GM10266 (cell line): ENCODE results near the gene WNT4.
A peak's percentile ranks its signal among the peaks of the same experiment; 100 is the strongest.

Source experiments
- DNase-seq: peaks from one replicate; pipeline ENCODE4 v3.0.0; 2012; ENCODE audit errors: extremely low spot score
- CTCF ChIP-seq: IDR thresholded peaks from 2 replicates; pipeline ENCODE4 v1.5.1; 2012; ENCODE audit warnings: mild to moderate bottlenecking, low read depth; ENCODE audit not compliant: control insufficient read depth, insufficient read depth; ENCODE audit errors: missing control alignments

The WNT4 gene

DNA sequence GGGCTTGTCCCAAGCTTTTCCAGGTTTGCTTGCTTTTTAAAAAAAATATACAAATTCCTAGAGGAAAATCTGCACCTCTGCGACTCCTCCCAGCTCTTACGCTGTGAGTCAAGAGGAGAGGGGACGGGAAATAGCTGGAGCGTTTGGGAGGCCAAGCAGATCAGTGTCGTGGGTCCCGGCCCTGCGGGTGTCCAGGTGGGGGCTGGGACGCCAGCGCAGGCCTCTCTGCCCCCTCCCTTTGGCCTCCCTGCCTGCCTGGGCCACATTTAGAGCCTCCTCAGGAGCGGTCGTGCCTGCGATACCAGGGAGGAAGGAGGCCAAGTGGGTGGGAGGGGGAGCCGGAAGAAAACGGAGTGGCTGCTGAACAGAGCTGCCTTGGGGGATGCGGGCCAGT lies 9.0 kb downstream of the WNT4 start:
- TF ChIP-seq CTCF = no peak
- no peak for DNase-seq

- no peak for DNase-seq
- no peak for TF ChIP-seq CTCF
These were observed 9.5 kb downstream of the WNT4 start for GRCh38 chr1:22133247-22133930.

GRCh38 chr1:22132517-22133235 lies 10.2 kb downstream of the WNT4 start:
- DNase-seq = no peak

DNA sequence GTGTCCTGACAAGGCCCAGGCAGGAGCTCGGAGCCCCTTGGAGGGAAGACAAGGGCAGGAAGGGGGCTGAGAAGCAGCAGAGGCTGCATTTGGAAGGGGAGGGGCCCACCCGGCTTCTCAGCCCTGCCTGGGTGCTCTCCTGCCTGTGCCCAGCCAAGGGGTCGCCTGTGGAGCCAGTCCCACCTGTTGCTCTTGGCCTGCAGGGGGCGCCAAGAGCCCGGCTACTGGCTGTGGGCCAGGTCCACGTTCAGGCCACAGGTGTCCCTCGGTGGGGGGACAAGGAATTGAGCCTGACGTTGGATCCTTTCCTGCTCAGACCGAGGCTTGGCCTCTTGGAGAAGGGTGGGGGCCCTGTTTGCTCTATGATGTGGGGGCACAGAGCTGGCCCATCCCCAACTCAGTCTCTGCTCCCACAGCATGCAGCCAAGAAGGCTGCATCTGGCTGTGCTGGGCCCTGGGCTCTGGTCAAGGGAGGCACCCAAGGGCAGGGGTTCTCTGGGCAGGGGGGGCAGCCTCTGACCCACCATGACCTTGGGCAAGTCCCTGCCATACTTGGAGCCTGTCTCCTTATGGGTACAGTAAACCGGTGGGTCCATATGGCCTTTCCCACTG lies 10.9 kb downstream of the WNT4 start:
- peak; percentile 93 for TF ChIP-seq CTCF
- peak; percentile 84 for DNase-seq

More at GRCh38 chr1:22132517-22133235, 10.2 kb downstream of the WNT4 start:
- TF ChIP-seq CTCF = no peak

DNA sequence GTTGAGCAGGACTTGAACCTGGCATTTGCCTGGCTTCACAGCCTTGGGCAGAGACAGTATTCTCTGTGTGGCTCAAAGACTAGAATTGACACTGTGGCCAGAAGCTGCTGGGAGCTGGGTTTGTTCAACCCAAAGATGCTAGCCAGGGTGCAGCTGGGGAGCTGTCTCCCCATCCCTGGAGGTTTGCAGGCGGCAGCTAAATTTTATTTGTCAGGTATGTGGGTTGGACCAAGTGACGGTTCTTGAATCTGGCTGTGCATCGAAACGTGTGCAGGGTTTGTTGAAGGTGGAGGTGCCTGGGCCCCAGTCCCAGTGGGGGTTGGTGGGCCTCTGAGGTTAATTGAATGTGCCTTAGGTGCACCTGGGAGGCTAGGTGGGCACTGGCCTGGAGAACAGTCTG lies 11.8 kb downstream of the WNT4 start:
- no peak for TF ChIP-seq CTCF
- DNase-seq = no peak

GRCh38 chr1:22129501-22130117 lies 13.3 kb downstream of the WNT4 start:
- TF ChIP-seq CTCF = no peak

GRCh38 chr1:22128392-22128791 lies 14.5 kb downstream of the WNT4 start:
- DNase-seq = no peak
- TF ChIP-seq CTCF = no peak

More at GRCh38 chr1:22129501-22130117, 13.3 kb downstream of the WNT4 start:
- DNase-seq = no peak
